Liver (tissue), 3 donors: ENCODE results near the gene HBD.

Experiments used
- CTCF ChIP-seq: fragments of 150-350 bp; IDR thresholded peaks from 2 replicates; pipeline ENCODE4 v1.5.1; 2017; ENCODE audit warnings: improper control_type of control experiment, low read depth, low read length; ENCODE audit not compliant: missing input control
- HNF4G ChIP-seq: IDR thresholded peaks from 2 replicates; pipeline ENCODE4 v1.6.1; 2016; ENCODE audit warnings: antibody characterized with exemption
- donor health status: healthy.
- donor health status: healthy.

GRCh38 chr11:5225480-5225871 is 8.8 kb downstream of the HBD start:
- TF ChIP-seq HNF4G (no peak), CTCF (no peak)
